ENCODE data around the gene TTC39A. TPM values are rescaled to one million over a fixed set of nuclear protein-coding genes. Genes with fewer than 3 reads are reported as not detected.

The TTC39A gene
- total RNA-seq, 1 donor from 2014 or later = 32.6 TPM

GRCh38 chr1:51296383-51297357 is 33.7 kb downstream of the TTC39A start:
- ATAC-seq = peak; percentile 87

GRCh38 chr1:51295926-51296325 is 34.4 kb downstream of the TTC39A start:
- ATAC-seq = no peak

GRCh38 chr1:51294566-51295184 is 35.7 kb downstream of the TTC39A start:
- ATAC-seq = no peak

GRCh38 chr1:51293898-51294515 is 36.4 kb downstream of the TTC39A start:
- no peak for ATAC-seq

GRCh38 chr1:51290489-51290847 is 39.9 kb downstream of the TTC39A start:
- ATAC-seq = no peak

GRCh38 chr1:51289676-51290488 is 40.5 kb downstream of the TTC39A start:
- peak; percentile 11 for ATAC-seq

GRCh38 chr1:51288578-51288977 is 41.8 kb downstream of the TTC39A start:
- ATAC-seq = peak; percentile 10

GRCh38 chr1:51287966-51288365 is 42.4 kb downstream of the TTC39A start:
- no peak for ATAC-seq

GRCh38 chr1:51285055-51285454 is 45.3 kb downstream of the TTC39A start:
- ATAC-seq = no peak

GRCh38 chr1:51284487-51284954 is 45.8 kb downstream of the TTC39A start:
- no peak for ATAC-seq

GRCh38 chr1:51283979-51284378 is 46.4 kb downstream of the TTC39A start:
- ATAC-seq = no peak

- ATAC-seq = no peak
These were observed 47.8 kb downstream of the TTC39A start for GRCh38 chr1:51282605-51283004.

- no peak for ATAC-seq
These were observed 48.6 kb downstream of the TTC39A start for GRCh38 chr1:51281807-51282206.

GRCh38 chr1:51280321-51280978 is 49.9 kb downstream of the TTC39A start:
- ATAC-seq = peak; percentile 59

- peak; percentile 83 for ATAC-seq
These were observed 54.1 kb downstream of the TTC39A start for GRCh38 chr1:51276286-51276685.

GRCh38 chr1:51274676-51275075 is 55.7 kb downstream of the TTC39A start:
- no peak for ATAC-seq

GRCh38 chr1:51272916-51273315 is 57.4 kb downstream of the TTC39A start:
- ATAC-seq = no peak

- no peak for ATAC-seq
These were observed 59.6 kb downstream of the TTC39A start for GRCh38 chr1:51270751-51271150.

- ATAC-seq = no peak
These were observed 61.7 kb downstream of the TTC39A start for GRCh38 chr1:51268634-51269033.

GRCh38 chr1:51266791-51267190 is 63.6 kb downstream of the TTC39A start:
- ATAC-seq = no peak

- no peak for ATAC-seq
These were observed 64.2 kb downstream of the TTC39A start for GRCh38 chr1:51266181-51266580.

GRCh38 chr1:51265618-51266017 is 64.7 kb downstream of the TTC39A start:
- no peak for ATAC-seq
